GM04504 (cell line): Measurements from ENCODE around the gene PPP1R14C.
"Not testable (repeated sequence)": the region's sequence is repeated elsewhere in the genome, so short reads cannot be mapped to it uniquely, and the experiment has no call there.

ENCODE experiments used
- DNase-seq: peaks from one replicate; pipeline ENCODE4 v3.0.0-alpha.2; 2012; ENCODE audit warnings: low read depth

Gene PPP1R14C

GRCh38 chr6:150169181-150169580, 26.3 kb downstream of the PPP1R14C start:
- no peak for DNase-seq

- DNase-seq = peak; percentile 46
Observed at GRCh38 chr6:150169609-150170008, 26.8 kb downstream of the PPP1R14C start.

GRCh38 chr6:150172929-150173328, 30.1 kb downstream of the PPP1R14C start:
- no peak for DNase-seq

- no peak for DNase-seq
Observed at GRCh38 chr6:150175586-150176151, 32.8 kb downstream of the PPP1R14C start.

- DNase-seq = no peak
Observed at GRCh38 chr6:150176152-150176551, 33.3 kb downstream of the PPP1R14C start.

- DNase-seq = no peak
Observed at GRCh38 chr6:150176659-150177058, 33.8 kb downstream of the PPP1R14C start.

GRCh38 chr6:150177259-150177951, 34.6 kb downstream of the PPP1R14C start:
- DNase-seq = no peak

GRCh38 chr6:150177952-150178520, 35.2 kb downstream of the PPP1R14C start:
- no peak for DNase-seq

- no peak for DNase-seq
Observed at GRCh38 chr6:150179030-150179429, 36.2 kb downstream of the PPP1R14C start.

GRCh38 chr6:150179907-150180424, 37.1 kb downstream of the PPP1R14C start:
- not testable (repeated sequence) for DNase-seq

- no peak for DNase-seq
Observed at GRCh38 chr6:150180517-150180916, 37.7 kb downstream of the PPP1R14C start.

GRCh38 chr6:150182460-150183078, 39.7 kb downstream of the PPP1R14C start:
- DNase-seq = no peak

- DNase-seq = no peak
Observed at GRCh38 chr6:150183105-150183504, 40.3 kb downstream of the PPP1R14C start.

GRCh38 chr6:150183966-150184365, 41.1 kb downstream of the PPP1R14C start:
- DNase-seq = no peak

- no peak for DNase-seq
Observed at GRCh38 chr6:150184850-150185731, 42.2 kb downstream of the PPP1R14C start.

- DNase-seq = no peak
Observed at GRCh38 chr6:150185732-150186117, 42.9 kb downstream of the PPP1R14C start.

GRCh38 chr6:150186129-150186898, 43.5 kb downstream of the PPP1R14C start:
- DNase-seq = no peak

- DNase-seq = not testable (repeated sequence)
Observed at GRCh38 chr6:150187433-150187832, 44.6 kb downstream of the PPP1R14C start.

GRCh38 chr6:150189122-150189521, 46.3 kb downstream of the PPP1R14C start:
- DNase-seq = no peak

- DNase-seq = no peak
Observed at GRCh38 chr6:150191809-150192208, 49.0 kb downstream of the PPP1R14C start.

- DNase-seq = no peak
Observed at GRCh38 chr6:150194195-150194594, 51.4 kb downstream of the PPP1R14C start.
